Stomach (tissue), 4 donors: ENCODE data around the gene TRIOBP.

Experiments
- CTCF ChIP-seq, 7 experiments: fragments of 450-650 bp in 4 of 7; fragments of 200-600 bp in 3 of 7; sonication (generic) in 3 of 7; IDR thresholded peaks; one replicate each; pipeline ENCODE4 v1.5.1; 2016 to 2019; ENCODE audit warnings: antibody characterized with exemption in 7 of 7, control low read depth in 2 of 7, mild to moderate bottlenecking in 1 of 7
- EP300 ChIP-seq: sonication (generic); formaldehyde crosslinking; IDR thresholded peaks from one replicate; pipeline ENCODE4 v1.6.1; 2017; ENCODE audit warnings: antibody characterized with exemption
- POLR2A ChIP-seq, 4 donors: fragments of 450-650 bp; IDR thresholded peaks; one replicate each; pipeline ENCODE4 v1.6.1; 2016; ENCODE audit warnings: antibody characterized with exemption in 4 of 4, control low read depth in 2 of 4, mild to moderate bottlenecking in 1 of 4, moderate library complexity in 1 of 4

GRCh38 chr22:37654563-37655251 is 42.1 kb upstream of the TRIOBP start:
- TF ChIP-seq CTCF (IDR thresholded peaks at IDR 0.05) = no peak
- no peak for TF ChIP-seq POLR2A (IDR thresholded peaks at IDR 0.05)
- TF ChIP-seq EP300 = no peak
